SK-N-MC (cell line): ENCODE measurements around the gene HTR4.
A peak's percentile ranks its signal among the peaks of the same experiment; 100 is the strongest.

ENCODE experiments used
- DNase-seq: peaks from one replicate; pipeline ENCODE4 v3.0.0-alpha.2; 2011; ENCODE audit warnings: low read depth, low spot score
- H3K27ac ChIP-seq: fragments of 200-600 bp; sonication (generic); 2 replicates; pipeline ENCODE4 v1.5.1; 2016; ENCODE audit warnings: mixed run types
- H3K36me3 ChIP-seq: fragments of 200-600 bp; sonication (generic); 2 replicates; pipeline ENCODE4 v1.6.1; 2017; ENCODE audit warnings: antibody characterized with exemption, low read length, mixed read lengths; ENCODE audit not compliant: insufficient read depth
- H3K4me3 ChIP-seq: fragments of 200-600 bp; sonication (generic); 2 replicates; pipeline ENCODE4 v1.5.1; 2016
- H3K9ac ChIP-seq: fragments of 200-600 bp; sonication (generic); 2 replicates; pipeline ENCODE4 v1.8.0; 2017; ENCODE audit warnings: mixed run types, mixed read lengths; ENCODE audit not compliant: insufficient read length
- H3K9me3 ChIP-seq: fragments of 200-600 bp; sonication (generic); 2 replicates; pipeline ENCODE4 v1.6.1; 2017; ENCODE audit warnings: low read depth, mild to moderate bottlenecking, antibody characterized with exemption, low read length, moderate library complexity, mixed read lengths
- EZH2 ChIP-seq: fragments of 200-600 bp; sonication (generic); IDR thresholded peaks from one replicate; pipeline ENCODE4 v1.6.1; 2017; ENCODE audit warnings: antibody characterized with exemption
- FOXP2 ChIP-seq: optimal IDR thresholded peaks from 2 replicates; pipeline ENCODE3; 2011; ENCODE audit warnings: mild to moderate bottlenecking, moderate library complexity; ENCODE audit not compliant: insufficient read depth; ENCODE audit errors: extremely low read length, control extremely low read depth
- POLR2AphosphoS5 ChIP-seq: IDR thresholded peaks from 2 replicates; pipeline ENCODE4 v1.6.1; 2012; ENCODE audit warnings: mild to moderate bottlenecking, low read depth, low read length, borderline replicate concordance

HTR4 gene

GRCh38 chr5:148488757-148489156 is 165.6 kb downstream of the HTR4 start:
- Histone ChIP-seq H3K9ac (no peak overlapping the region), H3K27ac (no peak overlapping the region), H3K36me3 (no peaks in the 10 kb centered on the region), H3K9me3 (no peaks in the 10 kb centered on the region), H3K4me3 (no peak overlapping the region)
- no peak for TF ChIP-seq EZH2
- TF ChIP-seq FOXP2 = no peak
- TF ChIP-seq POLR2AphosphoS5 = no peak
- no peak for DNase-seq

GRCh38 chr5:148486456-148486855 is 167.9 kb downstream of the HTR4 start:
- H3K36me3 ChIP-seq = no peaks in the 10 kb centered on the region
- H3K4me3 ChIP-seq = no peak overlapping the region
- H3K9me3 ChIP-seq = no peaks in the 10 kb centered on the region
- no peak overlapping the region for H3K9ac ChIP-seq
- DNase-seq = no peak
- H3K27ac ChIP-seq = no peak overlapping the region
- TF ChIP-seq POLR2AphosphoS5 (no peak), EZH2 (no peak), FOXP2 (no peak)

- Histone ChIP-seq H3K9me3 (no peaks in the 10 kb centered on the region), H3K36me3 (no peaks in the 10 kb centered on the region), H3K27ac (no peak overlapping the region), H3K4me3 (no peak overlapping the region), H3K9ac (no peak overlapping the region)
- no peak for TF ChIP-seq FOXP2
- no peak for TF ChIP-seq EZH2
- TF ChIP-seq POLR2AphosphoS5 = no peak
- no peak for DNase-seq
These were observed 169.7 kb downstream of the HTR4 start for GRCh38 chr5:148484651-148485050.

GRCh38 chr5:148483750-148484149 is 170.6 kb downstream of the HTR4 start:
- H3K27ac ChIP-seq = no peak overlapping the region
- DNase-seq = no peak
- no peak overlapping the region for H3K4me3 ChIP-seq
- TF ChIP-seq FOXP2 = no peak
- TF ChIP-seq EZH2 = no peak
- TF ChIP-seq POLR2AphosphoS5 = no peak
- no peaks in the 10 kb centered on the region for H3K36me3 ChIP-seq
- no peaks in the 10 kb centered on the region for H3K9me3 ChIP-seq
- H3K9ac ChIP-seq = no peak overlapping the region

- H3K36me3 ChIP-seq = no peaks in the 10 kb centered on the region
- H3K4me3 ChIP-seq = peak overlapping the region; percentile 80
- TF ChIP-seq POLR2AphosphoS5 (no peak), FOXP2 (no peak), EZH2 (no peak)
- H3K27ac ChIP-seq = no peak overlapping the region
- no peak overlapping the region for H3K9ac ChIP-seq
- peak; percentile 18 for DNase-seq
- H3K9me3 ChIP-seq = no peaks in the 10 kb centered on the region
These were observed 171.4 kb downstream of the HTR4 start for GRCh38 chr5:148482697-148483462.

DNA sequence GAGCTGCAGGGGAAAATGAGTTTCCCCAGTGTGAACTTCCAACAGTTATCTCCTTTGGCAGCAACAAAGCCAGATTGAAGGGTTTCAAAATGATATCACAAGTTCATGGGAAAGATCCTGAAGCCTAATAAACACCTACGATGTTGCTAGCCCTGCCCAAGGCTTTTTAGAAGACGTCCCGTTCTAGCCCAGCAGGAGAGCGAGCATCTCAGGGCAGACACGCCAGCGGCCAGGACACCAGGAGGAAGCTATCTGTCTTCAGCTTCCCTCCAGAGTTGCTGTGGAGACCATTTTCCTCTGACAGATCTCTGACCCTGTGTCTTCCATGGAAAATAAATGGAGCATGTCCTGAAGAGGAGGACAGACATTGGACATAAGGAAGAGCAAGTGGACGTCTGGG is 172.1 kb downstream of the HTR4 start:
- TF ChIP-seq FOXP2 = no peak
- TF ChIP-seq EZH2 = no peak
- no peak for TF ChIP-seq POLR2AphosphoS5
- Histone ChIP-seq H3K9ac (no peak overlapping the region), H3K36me3 (no peaks in the 10 kb centered on the region), H3K27ac (no peak overlapping the region), H3K9me3 (no peaks in the 10 kb centered on the region), H3K4me3 (peak overlapping the region; percentile 80)
- no peak for DNase-seq

GRCh38 chr5:148477429-148477828 is 176.9 kb downstream of the HTR4 start:
- no peak overlapping the region for H3K9ac ChIP-seq
- no peaks in the 10 kb centered on the region for H3K9me3 ChIP-seq
- no peaks in the 10 kb centered on the region for H3K36me3 ChIP-seq
- no peak for TF ChIP-seq POLR2AphosphoS5
- TF ChIP-seq EZH2 = no peak
- no peak for TF ChIP-seq FOXP2
- H3K4me3 ChIP-seq = no peak overlapping the region
- H3K27ac ChIP-seq = no peak overlapping the region
- DNase-seq = no peak

DNA sequence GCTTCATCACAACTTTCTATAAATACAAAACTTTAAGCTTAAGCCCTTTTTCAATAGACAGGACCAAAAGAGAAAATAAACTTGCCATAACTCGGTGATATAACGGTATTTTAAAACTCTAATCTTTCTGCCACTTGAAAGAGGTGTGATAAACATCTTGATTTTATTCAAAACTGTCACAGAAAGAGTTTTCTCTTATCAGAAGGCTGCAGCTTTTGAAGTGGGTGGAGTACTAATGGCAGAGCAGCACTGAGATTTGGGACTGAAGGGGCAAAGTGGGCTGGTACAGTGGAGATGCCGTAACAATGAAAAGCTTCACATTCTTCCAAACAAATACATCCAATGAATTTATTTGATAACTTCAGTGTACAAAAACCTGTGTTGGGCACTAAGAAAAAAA is 178.0 kb downstream of the HTR4 start:
- H3K9ac ChIP-seq = no peak overlapping the region
- no peak overlapping the region for H3K4me3 ChIP-seq
- TF ChIP-seq POLR2AphosphoS5 = no peak
- TF ChIP-seq FOXP2 = no peak
- no peak for TF ChIP-seq EZH2
- DNase-seq = no peak
- H3K36me3 ChIP-seq = no peaks in the 10 kb centered on the region
- no peak overlapping the region for H3K27ac ChIP-seq
- H3K9me3 ChIP-seq = no peaks in the 10 kb centered on the region

DNA sequence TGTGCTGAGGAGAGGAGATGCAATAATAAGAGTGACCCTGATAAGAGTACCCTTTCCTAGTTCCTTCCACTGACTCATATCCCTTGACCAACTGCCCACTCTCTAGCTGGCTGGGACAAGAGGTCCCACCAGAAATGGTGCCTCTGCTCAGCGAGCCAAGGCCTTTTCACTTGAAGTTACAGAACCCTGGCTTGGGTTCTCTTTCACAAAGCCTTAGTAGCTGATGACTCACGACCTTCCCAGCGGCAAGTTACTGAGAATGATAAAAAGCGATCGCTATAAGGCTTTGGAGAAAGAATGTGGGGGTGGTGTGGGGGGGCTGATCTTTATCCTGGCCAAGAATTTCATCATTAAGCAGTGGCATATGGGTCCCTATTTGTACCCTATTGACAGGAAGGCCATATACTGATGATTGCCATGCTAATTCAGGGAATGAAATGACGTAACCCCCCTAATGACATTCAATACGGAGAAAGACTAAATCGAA is 180.3 kb downstream of the HTR4 start:
- TF ChIP-seq EZH2 = no peak
- no peak for TF ChIP-seq POLR2AphosphoS5
- no peak for TF ChIP-seq FOXP2
- no peak overlapping the region for H3K4me3 ChIP-seq
- H3K36me3 ChIP-seq = no peaks in the 10 kb centered on the region
- no peak overlapping the region for H3K27ac ChIP-seq
- H3K9me3 ChIP-seq = no peaks in the 10 kb centered on the region
- DNase-seq = no peak
- no peak overlapping the region for H3K9ac ChIP-seq
